SJSA1 (cell line): ENCODE data around the gene KLHDC10. TPM values are rescaled to one million over a fixed set of nuclear protein-coding genes. Genes with fewer than 3 reads are reported as not detected.
"Not testable (repeated sequence)": the region's sequence is repeated elsewhere in the genome, so short reads cannot be mapped to it uniquely, and the experiment has no call there.

Experiments used
- DNase-seq, 2 experiments: peaks; one replicate each; pipeline ENCODE4 v3.0.0-alpha.2; 2015 to 2020; ENCODE audit warnings: low spot score in 2 of 2, low read depth in 1 of 2
- H3K27ac ChIP-seq: fragments of 250-450 bp; sonication (Bioruptor Pico); 2 replicates; pipeline ENCODE4 v1.5.1; 2020; ENCODE audit warnings: mild to moderate bottlenecking, moderate library complexity
- H3K27me3 ChIP-seq: fragments of 250-450 bp; sonication (Bioruptor Pico); replicated peaks from 2 replicates; pipeline ENCODE4 v1.5.1; 2020; ENCODE audit warnings: mild to moderate bottlenecking, moderate library complexity
- H3K36me3 ChIP-seq: fragments of 250-450 bp; sonication (Bioruptor Pico); 2 replicates; pipeline ENCODE4 v1.5.1; 2020; ENCODE audit warnings: mild to moderate bottlenecking
- H3K4me1 ChIP-seq: fragments of 250-450 bp; sonication (Bioruptor Pico); replicated peaks from 2 replicates; pipeline ENCODE4 v1.6.1; 2021; ENCODE audit warnings: mild to moderate bottlenecking
- H3K4me3 ChIP-seq: fragments of 250-450 bp; sonication (Bioruptor Pico); 2 replicates; pipeline ENCODE4 v1.5.1; 2020; ENCODE audit warnings: mild to moderate bottlenecking
- H3K9me3 ChIP-seq: fragments of 250-450 bp; sonication (Bioruptor Pico); replicated peaks from 2 replicates; pipeline ENCODE4 v1.5.1; 2020; ENCODE audit warnings: mild to moderate bottlenecking
- total RNA-seq: library from RNA; depleted of rRNA; stranded (reverse); fragments of >200 nt; shearing (Covaris generic); gene quantifications from 2 replicates; pipeline ENCODE4 v1.2.3, GENCODE V29; 2014

KLHDC10 gene
- total RNA-seq, 1 experiment from 2014 or later = 23.0 TPM

- H3K36me3 ChIP-seq = no peaks in the 10 kb centered on the region
Measured at GRCh38 chr7:130144312-130145171, 74.2 kb downstream of the KLHDC10 start.

GRCh38 chr7:130145424-130146100, 75.2 kb downstream of the KLHDC10 start:
- H3K27me3 ChIP-seq = no peaks in the 10 kb centered on the region
- no peak overlapping the region for H3K27ac ChIP-seq
- no peak for DNase-seq
- no peaks in the 10 kb centered on the region for H3K4me1 ChIP-seq
- H3K36me3 ChIP-seq = no peaks in the 10 kb centered on the region
- no peaks in the 10 kb centered on the region for H3K9me3 ChIP-seq
- no peak overlapping the region for H3K4me3 ChIP-seq

More at GRCh38 chr7:130144312-130145171, 74.2 kb downstream of the KLHDC10 start:
- Histone ChIP-seq H3K9me3 (no peaks in the 10 kb centered on the region), H3K27ac (no peak overlapping the region), H3K4me1 (no peaks in the 10 kb centered on the region), H3K4me3 (no peak overlapping the region), H3K27me3 (no peaks in the 10 kb centered on the region)
- DNase-seq = no peak

- not testable (repeated sequence) for H3K27me3 ChIP-seq, H3K9me3 ChIP-seq, DNase-seq, H3K36me3 ChIP-seq, H3K27ac ChIP-seq, H3K4me1 ChIP-seq, H3K4me3 ChIP-seq
Measured at GRCh38 chr7:130146142-130146541, 75.8 kb downstream of the KLHDC10 start.

- no peaks in the 10 kb centered on the region for H3K9me3 ChIP-seq
- H3K4me1 ChIP-seq = no peaks in the 10 kb centered on the region
- H3K4me3 ChIP-seq = no peak overlapping the region
- no peaks in the 10 kb centered on the region for H3K27me3 ChIP-seq
- no peaks in the 10 kb centered on the region for H3K36me3 ChIP-seq
- no peak for DNase-seq
- H3K27ac ChIP-seq = no peak overlapping the region
Measured at GRCh38 chr7:130146693-130147405, 76.5 kb downstream of the KLHDC10 start.

GRCh38 chr7:130147710-130148325, 77.5 kb downstream of the KLHDC10 start:
- no peak for DNase-seq
- Histone ChIP-seq H3K27ac (no peak overlapping the region), H3K36me3 (no peaks in the 10 kb centered on the region), H3K4me3 (no peak overlapping the region), H3K9me3 (no peaks in the 10 kb centered on the region), H3K27me3 (no peaks in the 10 kb centered on the region), H3K4me1 (no peaks in the 10 kb centered on the region)

- H3K36me3 ChIP-seq = no peaks in the 10 kb centered on the region
- DNase-seq = no peak
- H3K27me3 ChIP-seq = no peaks in the 10 kb centered on the region
- no peaks in the 10 kb centered on the region for H3K9me3 ChIP-seq
- H3K27ac ChIP-seq = no peak overlapping the region
- H3K4me1 ChIP-seq = no peaks in the 10 kb centered on the region
- H3K4me3 ChIP-seq = no peak overlapping the region
Measured at GRCh38 chr7:130148561-130148960, 78.2 kb downstream of the KLHDC10 start.

GRCh38 chr7:130149281-130150139, 79.2 kb downstream of the KLHDC10 start:
- no peak for DNase-seq
- no peaks in the 10 kb centered on the region for H3K4me1 ChIP-seq
- no peaks in the 10 kb centered on the region for H3K27me3 ChIP-seq
- no peak overlapping the region for H3K4me3 ChIP-seq
- no peaks in the 10 kb centered on the region for H3K36me3 ChIP-seq
- no peaks in the 10 kb centered on the region for H3K9me3 ChIP-seq
- H3K27ac ChIP-seq = no peak overlapping the region

- H3K9me3 ChIP-seq = no peaks in the 10 kb centered on the region
- no peak overlapping the region for H3K4me3 ChIP-seq
- no peak for DNase-seq
- H3K4me1 ChIP-seq = no peaks in the 10 kb centered on the region
- H3K27me3 ChIP-seq = no peaks in the 10 kb centered on the region
- H3K27ac ChIP-seq = no peak overlapping the region
- no peaks in the 10 kb centered on the region for H3K36me3 ChIP-seq
Measured at GRCh38 chr7:130150587-130150986, 80.3 kb downstream of the KLHDC10 start.

GRCh38 chr7:130151591-130152492, 81.5 kb downstream of the KLHDC10 start:
- DNase-seq = no peak
- H3K27ac ChIP-seq = no peak overlapping the region
- no peaks in the 10 kb centered on the region for H3K9me3 ChIP-seq
- H3K27me3 ChIP-seq = no peaks in the 10 kb centered on the region
- H3K4me1 ChIP-seq = no peaks in the 10 kb centered on the region
- no peak overlapping the region for H3K4me3 ChIP-seq
- no peaks in the 10 kb centered on the region for H3K36me3 ChIP-seq

GRCh38 chr7:130152493-130153210, 82.3 kb downstream of the KLHDC10 start:
- no peak for DNase-seq
- no peaks in the 10 kb centered on the region for H3K36me3 ChIP-seq
- H3K4me1 ChIP-seq = no peaks in the 10 kb centered on the region
- H3K27me3 ChIP-seq = no peaks in the 10 kb centered on the region
- no peaks in the 10 kb centered on the region for H3K9me3 ChIP-seq
- no peak overlapping the region for H3K4me3 ChIP-seq
- H3K27ac ChIP-seq = no peak overlapping the region

- no peak overlapping the region for H3K4me3 ChIP-seq
- no peaks in the 10 kb centered on the region for H3K27me3 ChIP-seq
- DNase-seq = no peak
- H3K4me1 ChIP-seq = no peaks in the 10 kb centered on the region
- H3K9me3 ChIP-seq = no peaks in the 10 kb centered on the region
- no peak overlapping the region for H3K27ac ChIP-seq
- H3K36me3 ChIP-seq = no peaks in the 10 kb centered on the region
Measured at GRCh38 chr7:130153211-130153908, 83.0 kb downstream of the KLHDC10 start.
